Measurements from ENCODE around the gene SLC41A1.
"Not testable (repeated sequence)": the region's sequence is repeated elsewhere in the genome, so short reads cannot be mapped to it uniquely, and the experiment has no call there.

Gene SLC41A1

DNA sequence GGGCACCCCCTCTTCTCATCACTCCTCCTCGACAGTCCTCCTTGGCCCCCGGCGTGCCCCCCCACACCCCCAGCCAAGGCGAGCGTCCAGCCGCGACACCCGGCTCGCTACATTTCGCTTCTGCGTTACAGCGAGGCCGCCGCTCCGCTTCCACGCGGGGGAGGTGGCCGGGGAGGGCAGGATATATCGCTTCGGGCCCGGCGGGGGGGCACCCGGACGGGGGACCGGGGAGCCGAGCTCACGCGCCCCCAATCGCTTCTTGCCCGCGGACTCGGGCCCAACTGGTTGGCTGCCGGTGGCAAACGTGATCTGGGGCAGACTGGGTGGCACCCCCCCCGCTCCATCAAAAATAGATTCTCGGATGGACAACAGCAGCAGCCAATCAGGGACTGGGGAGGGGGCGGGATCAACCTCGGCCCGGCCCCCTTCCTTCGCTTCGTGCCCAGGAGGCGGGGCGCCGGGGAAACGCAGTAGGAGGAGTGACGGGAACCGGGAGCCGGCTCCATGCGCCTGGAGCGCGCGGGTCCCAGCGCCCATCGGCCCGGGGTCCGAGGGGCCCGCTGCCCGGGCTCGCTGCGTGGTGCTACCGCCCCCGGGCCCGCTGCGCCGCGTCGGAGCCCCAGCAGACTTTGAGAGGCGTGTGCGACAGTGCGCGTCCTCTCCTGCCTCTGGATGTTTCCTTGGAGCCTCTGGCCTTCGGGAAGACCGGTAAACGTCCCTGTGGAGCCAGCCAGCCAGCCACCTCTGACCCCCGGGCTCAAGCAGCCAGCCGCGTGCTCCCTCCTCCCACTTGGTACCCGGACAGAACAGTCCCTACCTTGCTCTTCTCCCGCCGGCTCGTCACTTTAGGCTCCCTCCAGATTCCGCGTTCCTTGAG lies at the start of gene SLC41A1:
TSS of gene SLC41A1 (minus strand) at position 321 of the 877 bp plus-strand sequence. CDS start 2,757 bp downstream, outside the sequence.
- DNase-seq (ENCODE audit: low read depth in 2 of 3, low spot score in 2 of 3) = peak; percentile 68 to 85 (median 80)

- no peak for DNase-seq (ENCODE audit: low read depth in 2 of 3, low spot score in 2 of 3)
Measured at GRCh38 chr1:205861540-205861939, 48.5 kb upstream of the SLC41A1 start.

DNA sequence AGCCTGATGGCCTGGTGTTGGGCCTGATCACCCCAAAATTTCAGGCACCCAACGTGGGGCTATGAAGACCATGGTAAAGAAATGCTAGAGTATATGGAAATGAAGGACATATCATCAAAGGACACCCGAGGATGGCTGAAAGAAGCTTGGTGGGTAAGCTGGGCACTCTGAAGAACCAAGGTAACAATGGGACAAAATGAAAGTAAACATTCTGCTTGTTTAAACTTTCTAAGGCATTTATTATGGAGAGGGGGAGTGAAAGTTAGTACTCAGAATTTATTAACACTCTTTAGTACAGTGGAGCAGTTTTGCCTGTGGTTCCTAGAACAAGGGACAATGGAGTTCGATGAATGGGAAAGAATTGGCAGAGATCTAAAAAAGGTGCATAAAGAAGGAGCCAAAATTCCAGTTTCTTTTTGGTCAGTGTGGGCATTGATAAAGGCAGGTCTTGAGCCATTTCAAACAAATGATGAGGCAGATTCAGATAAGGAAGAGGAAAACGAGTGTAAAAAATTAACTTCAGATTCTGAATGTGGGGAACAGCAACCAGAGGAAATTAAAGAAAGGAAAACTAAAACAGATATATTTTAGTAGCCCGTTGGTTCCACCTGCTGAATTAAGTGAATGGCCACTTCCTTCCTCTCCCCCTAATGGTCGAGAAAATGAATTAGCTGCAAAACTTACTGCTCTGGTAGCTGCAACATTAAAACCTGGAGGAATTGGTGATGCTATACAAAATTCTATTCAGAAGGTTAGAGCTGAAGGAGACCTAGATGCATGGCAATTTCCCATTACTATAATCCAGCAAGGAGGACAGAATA lies 45.4 kb upstream of the SLC41A1 start:
- DNase-seq (ENCODE audit: low read depth in 2 of 3, low spot score in 2 of 3) = no peak

- not testable (repeated sequence) for DNase-seq (ENCODE audit: low read depth in 2 of 3, low spot score in 2 of 3)
Measured at GRCh38 chr1:205857501-205857900, 44.5 kb upstream of the SLC41A1 start.

DNA sequence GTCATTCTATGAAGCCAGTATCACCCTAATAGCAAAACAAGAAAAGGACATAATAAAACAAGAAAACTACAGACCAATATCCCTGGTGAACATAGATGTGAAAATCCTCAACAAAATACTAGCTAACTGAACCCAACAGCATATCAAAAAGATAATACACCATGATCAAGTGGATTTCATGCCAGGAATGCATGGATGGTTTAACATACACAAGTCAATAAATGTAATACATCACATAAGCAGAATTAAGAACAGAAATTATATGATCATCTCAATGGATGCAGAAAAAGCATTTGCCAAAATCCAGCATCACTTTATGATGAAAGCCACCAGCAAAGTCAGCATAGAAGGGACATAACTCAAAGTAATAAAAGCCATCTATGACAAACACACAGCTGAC lies 43.4 kb upstream of the SLC41A1 start:
- no peak for DNase-seq (ENCODE audit: low read depth in 2 of 3, low spot score in 2 of 3)

GRCh38 chr1:205852969-205853368 lies 40.0 kb upstream of the SLC41A1 start:
- DNase-seq (ENCODE audit: low read depth in 2 of 3, low spot score in 2 of 3) = no peak

- DNase-seq (ENCODE audit: low read depth in 2 of 3, low spot score in 2 of 3) = no peak
Measured at GRCh38 chr1:205851993-205852392, 39.0 kb upstream of the SLC41A1 start.

DNA sequence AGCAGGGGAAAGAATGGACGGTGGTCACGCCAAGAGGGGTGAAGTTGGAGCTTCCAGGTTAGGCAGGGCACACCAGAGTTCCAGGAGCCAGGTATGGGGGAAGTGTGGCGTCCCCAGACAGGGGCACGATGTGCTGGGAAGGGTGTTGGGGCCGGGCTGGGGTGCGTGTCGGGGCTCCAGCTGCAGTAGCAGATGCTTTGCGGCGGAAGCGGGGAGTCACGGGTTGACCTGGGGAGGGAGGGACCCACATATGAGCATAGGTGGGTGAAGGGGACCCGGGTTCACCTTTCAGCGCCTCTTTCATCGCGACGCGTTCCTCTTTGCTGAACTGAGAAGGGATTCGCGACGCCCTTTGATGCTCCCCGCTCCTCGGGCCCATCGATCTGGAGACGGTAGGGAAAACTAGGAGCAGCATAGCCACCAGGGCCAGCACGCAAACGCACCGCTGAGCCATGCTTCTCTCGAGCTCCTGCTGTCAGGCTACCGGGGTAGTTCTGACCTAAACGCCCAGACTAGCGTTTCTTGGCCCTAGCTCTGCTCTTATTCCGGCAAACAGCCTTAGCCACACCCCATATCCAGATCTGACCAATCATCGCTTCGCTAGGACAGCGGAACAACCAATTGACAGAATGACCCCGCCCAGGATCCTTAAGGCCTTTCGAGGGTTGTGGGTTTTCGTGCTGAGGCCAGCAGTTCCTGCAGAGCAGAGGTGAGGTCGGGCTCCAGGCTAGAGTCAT lies 36.8 kb upstream of the SLC41A1 start, which contains the start of gene PM20D1:
TSS of gene PM20D1 (minus strand) at position 514 of the 737 bp plus-strand sequence. CDS start at position 454, 60 bp downstream.
- peak; percentile 23 to 48 (median 32) for DNase-seq (ENCODE audit: low read depth in 2 of 3, low spot score in 2 of 3)

GRCh38 chr1:205843036-205843859 lies 30.2 kb upstream of the SLC41A1 start:
- DNase-seq (ENCODE audit: low read depth in 2 of 3, low spot score in 2 of 3) = no peak

DNA sequence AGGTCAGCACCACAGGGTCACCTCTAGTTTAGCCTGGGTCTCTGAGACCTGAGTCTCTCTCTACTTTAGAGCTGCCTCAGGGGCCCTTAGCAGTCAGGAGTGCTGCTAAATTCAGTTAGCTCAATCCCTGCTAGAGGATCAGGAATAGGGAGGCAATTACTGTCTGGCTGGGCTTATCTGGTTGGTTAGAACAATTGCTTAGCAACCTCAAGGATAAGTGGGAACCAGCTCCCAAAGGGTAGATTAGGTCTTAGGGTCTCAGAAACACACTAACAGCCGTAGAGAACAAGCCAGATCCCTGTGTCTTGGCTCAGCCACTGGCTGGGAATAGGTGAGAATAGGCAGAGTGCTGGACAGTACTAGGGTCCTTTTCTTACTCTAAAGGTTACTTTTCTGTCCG lies 29.2 kb upstream of the SLC41A1 start:
- DNase-seq (ENCODE audit: low read depth in 2 of 3, low spot score in 2 of 3) = no peak

- DNase-seq (ENCODE audit: low read depth in 2 of 3, low spot score in 2 of 3) = no peak
Measured at GRCh38 chr1:205840146-205840923, 27.3 kb upstream of the SLC41A1 start.

GRCh38 chr1:205837382-205837970 lies 24.5 kb upstream of the SLC41A1 start:
- DNase-seq (ENCODE audit: low read depth in 2 of 3, low spot score in 2 of 3) = no peak

GRCh38 chr1:205834751-205835150 lies 21.8 kb upstream of the SLC41A1 start:
- DNase-seq (ENCODE audit: low read depth in 2 of 3, low spot score in 2 of 3) = no peak

DNA sequence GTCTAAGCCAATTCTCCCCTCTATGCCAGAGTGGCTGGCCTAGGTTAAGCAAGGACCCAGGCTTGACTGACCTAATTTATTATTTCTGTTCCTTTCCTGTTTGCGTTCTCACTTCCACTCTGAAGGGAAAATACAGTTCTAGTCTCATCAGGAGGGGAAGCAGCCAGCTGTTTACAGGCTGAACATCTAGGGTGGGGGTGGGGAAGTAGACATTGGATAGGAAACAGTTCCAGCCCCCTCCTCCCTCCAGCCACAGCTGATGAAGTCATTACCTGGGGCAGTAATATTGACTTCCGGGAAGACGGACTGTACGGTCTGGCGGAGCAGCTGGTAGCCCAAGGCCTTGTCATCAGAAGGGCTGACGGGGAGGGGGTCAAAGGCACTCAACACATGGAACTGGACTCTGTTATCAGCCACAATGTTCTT lies 19.3 kb upstream of the SLC41A1 start:
- DNase-seq (ENCODE audit: low read depth in 2 of 3, low spot score in 2 of 3) = no peak

- no peak for DNase-seq (ENCODE audit: low read depth in 2 of 3, low spot score in 2 of 3)
Measured at GRCh38 chr1:205827623-205828022, 14.6 kb upstream of the SLC41A1 start.

GRCh38 chr1:205826995-205827394 lies 14.0 kb upstream of the SLC41A1 start:
- no peak for DNase-seq (ENCODE audit: low read depth in 2 of 3, low spot score in 2 of 3)

GRCh38 chr1:205826016-205826806 lies 13.2 kb upstream of the SLC41A1 start:
- no peak for DNase-seq (ENCODE audit: low read depth in 2 of 3, low spot score in 2 of 3)

DNA sequence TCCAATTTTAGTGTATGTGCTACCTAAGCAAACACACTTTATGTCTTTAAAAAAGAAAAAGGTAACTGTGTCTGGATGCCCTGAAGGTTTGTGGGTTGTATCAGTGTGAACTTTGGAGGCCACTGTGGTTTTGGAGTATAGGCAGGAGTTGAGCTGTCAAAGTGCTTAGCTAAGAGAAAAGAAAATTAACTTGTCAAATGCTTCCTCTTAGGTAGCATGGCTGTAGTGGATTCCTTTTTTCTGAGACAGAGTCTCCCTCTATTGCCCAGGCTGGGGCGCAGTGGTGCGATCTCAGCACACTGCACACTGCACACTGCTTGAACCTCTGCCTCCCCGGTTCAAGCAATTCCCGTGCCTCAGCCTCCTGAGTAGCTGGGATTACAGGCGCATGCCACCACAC lies 11.2 kb upstream of the SLC41A1 start:
- DNase-seq (ENCODE audit: low read depth in 2 of 3, low spot score in 2 of 3) = no peak

Data from activated CD8-positive, alpha-beta memory T cell treated with anti-CD3 and anti-CD28 coated beads for 48 hours (primary cell).